Measurements from ENCODE around the gene CYTH3. TPM values are rescaled to one million over a fixed set of nuclear protein-coding genes. Genes with fewer than 3 reads are reported as not detected.

CYTH3 gene
- total and polyA plus RNA-seq, 2 of the 8 experiments (the other 6 are each of a cell fraction or from before 2014, with no cell fraction given): 10.3 to 11.9 TPM

- ChIA-PET CTCF (ENCODE audit: partially characterized antibody) (interaction anchor here (0.5 to 5.3 kb wide), 26 partner anchors 8 to 271 kb away, joined by 3 to 45 read pairs (median 4); no protein-coding TSS in a partner anchor), POLR2A (ENCODE audit: partially characterized antibody) (no interaction called here)
- H3K27ac ChIP-seq (ENCODE audit: low read depth, low read length): no peak overlapping the region
- peaks cover 0 to 1% of the 10 kb centered on the region in 2 experiments for H4K20me1 ChIP-seq (replicated peaks in 1 of 2; ENCODE audit: control insufficient read depth in 1 of 2, insufficient read depth in 2 of 2, low read length in 2 of 2)
- H3K9ac ChIP-seq (replicated peaks in 1 of 4; ENCODE audit: extremely low read depth in 1 of 4, low read depth in 3 of 4, low read length in 3 of 4): no peak overlapping the region
- no peak overlapping the region for H3K56ac ChIP-seq (replicated peaks; ENCODE audit: insufficient read length, low read depth, low read length)
- H3K4ac ChIP-seq (replicated peaks; ENCODE audit: insufficient read length, low read depth, low read length): no peak overlapping the region
- TF ChIP-seq RAD21 (IDR thresholded peaks at IDR 0.05 in 1 of 2, conservative IDR thresholded peaks at IDR 0.05 in 1 of 2; ENCODE audit: low read depth in 2 of 2, low read length in 2 of 2) (peak; percentile 37 to 49; a peak in 3 of 4 replicates), KDM1A (IDR thresholded peaks at IDR 0.05; ENCODE audit: borderline replicate concordance, low read length) (no peak), MAX (IDR thresholded peaks at IDR 0.05) (0 out of 2 replicates have a peak, but pooled peaks have one; percentile 16), BACH1 (IDR thresholded peaks at IDR 0.05; ENCODE audit: low read length) (peak; percentile 47; the same call in 1 of the 2 replicates)
- TF ChIP-seq, protein P1, sequence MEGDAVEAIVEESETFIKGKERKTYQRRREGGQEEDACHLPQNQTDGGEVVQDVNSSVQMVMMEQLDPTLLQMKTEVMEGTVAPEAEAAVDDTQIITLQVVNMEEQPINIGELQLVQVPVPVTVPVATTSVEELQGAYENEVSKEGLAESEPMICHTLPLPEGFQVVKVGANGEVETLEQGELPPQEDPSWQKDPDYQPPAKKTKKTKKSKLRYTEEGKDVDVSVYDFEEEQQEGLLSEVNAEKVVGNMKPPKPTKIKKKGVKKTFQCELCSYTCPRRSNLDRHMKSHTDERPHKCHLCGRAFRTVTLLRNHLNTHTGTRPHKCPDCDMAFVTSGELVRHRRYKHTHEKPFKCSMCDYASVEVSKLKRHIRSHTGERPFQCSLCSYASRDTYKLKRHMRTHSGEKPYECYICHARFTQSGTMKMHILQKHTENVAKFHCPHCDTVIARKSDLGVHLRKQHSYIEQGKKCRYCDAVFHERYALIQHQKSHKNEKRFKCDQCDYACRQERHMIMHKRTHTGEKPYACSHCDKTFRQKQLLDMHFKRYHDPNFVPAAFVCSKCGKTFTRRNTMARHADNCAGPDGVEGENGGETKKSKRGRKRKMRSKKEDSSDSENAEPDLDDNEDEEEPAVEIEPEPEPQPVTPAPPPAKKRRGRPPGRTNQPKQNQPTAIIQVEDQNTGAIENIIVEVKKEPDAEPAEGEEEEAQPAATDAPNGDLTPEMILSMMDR (IDR thresholded peaks at IDR 0.05; ENCODE audit: control extremely low read depth in 1 of 3, insufficient read depth in 1 of 3, low read depth in 1 of 3, low read length in 3 of 3): peak in 2 of 3 experiments; percentile 35 to 59; a peak in 3 of 4 replicates
- H3K79me1 ChIP-seq (ENCODE audit: low read depth, low read length): no peaks in the 10 kb centered on the region
- no peaks in the 10 kb centered on the region for H3K27me3 ChIP-seq (replicated peaks in 1 of 4; ENCODE audit: control insufficient read depth in 3 of 4, extremely low read depth in 1 of 4, insufficient read depth in 3 of 4, low read length in 3 of 4)
- H2BK5ac ChIP-seq (ENCODE audit: low read depth, low read length): no peak overlapping the region
- H2AFZ ChIP-seq (ENCODE audit: low read length): no peak overlapping the region
- 94% methylated on average over 28 of the region's 28 CpGs; no CpG with 5 or more reads in 1 of the 2 experiments for WGBS, 2 experiments (ENCODE audit: extremely low coverage in 1 of 2, insufficient coverage in 1 of 2, insufficient read length in 1 of 2, insufficient replicate concordance in 2 of 2, low coverage in 1 of 2, low lambda C conversion rate in 2 of 2, missing lambda C conversion rate in 1 of 2)
- no peaks in the 10 kb centered on the region for H3K79me2 ChIP-seq (ENCODE audit: control insufficient read depth in 1 of 2, insufficient read depth in 2 of 2, low read length in 2 of 2)
- no peak for FAIRE-seq
- H3K4me2 ChIP-seq (ENCODE audit: insufficient read depth in 1 of 2, low read depth in 2 of 2, low read length in 2 of 2): no peak overlapping the region
- no peak overlapping the region for H3K4me3 ChIP-seq (ENCODE audit: extremely low read depth in 1 of 4, insufficient read depth in 2 of 4, low read depth in 3 of 4, low read length in 4 of 4)
- H3K23ac ChIP-seq (ENCODE audit: insufficient read length): no peak overlapping the region
- no peak overlapping the region for H3K18ac ChIP-seq (ENCODE audit: extremely low read depth, low read length)
- H2BK120ac ChIP-seq (replicated peaks; ENCODE audit: low read depth, low read length): no peak overlapping the region
- H3K4me1 ChIP-seq (replicated peaks in 1 of 4; ENCODE audit: control insufficient read depth in 3 of 4, insufficient read depth in 4 of 4, low read length in 3 of 4): peaks cover 0 to 5% (median 1%) of the 10 kb centered on the region in 4 experiments; a peak in 4 of 7 replicates
- H2BK12ac ChIP-seq (ENCODE audit: low read depth, low read length): no peak overlapping the region
- H3K9me3 ChIP-seq (ENCODE audit: insufficient read depth in 2 of 2, low read depth in 1 of 2, low read length in 1 of 2): no peaks in the 10 kb centered on the region
- no peak overlapping the region for H2BK20ac ChIP-seq (ENCODE audit: low read length)
- DNase-seq (ENCODE audit: low read depth in 1 of 2, low spot score in 2 of 2): peak in 1 of 2 experiments; percentile 73
- no peaks in the 10 kb centered on the region for H3K23me2 ChIP-seq (ENCODE audit: low read depth, low read length)
- no peak overlapping the region for H3K14ac ChIP-seq (ENCODE audit: insufficient read length)
- H3K36me3 ChIP-seq (ENCODE audit: control insufficient read depth in 2 of 4, insufficient read depth in 4 of 4, low read length in 3 of 4): peaks cover 4 to 8% (median 6%) of the 10 kb centered on the region in 4 experiments; a peak in 4 of 8 replicates
- H2BK15ac ChIP-seq (ENCODE audit: low read length): no peak overlapping the region
- H4K8ac ChIP-seq (ENCODE audit: extremely low read depth, insufficient read depth, low read length): no peak overlapping the region; the same call in 1 of the 2 replicates
- H2AK5ac ChIP-seq (ENCODE audit: low read depth, low read length): no peak overlapping the region
- H4K5ac ChIP-seq (ENCODE audit: insufficient read length, low read depth, low read length): no peak overlapping the region
- H4K91ac ChIP-seq (replicated peaks; ENCODE audit: insufficient read length, low read length): peak overlapping the region; percentile 74
These were observed 107.9 kb downstream of the CYTH3 start for GRCh38 chr7:6164491-6164890.

Data from H1 (cell line).